SK-N-MC (cell line): ENCODE data around the gene MTSS2.

Experiments used
- EZH2 ChIP-seq: fragments of 200-600 bp; sonication (generic); IDR thresholded peaks from one replicate; pipeline ENCODE4 v1.6.1; 2017; ENCODE audit warnings: antibody characterized with exemption
- POLR2AphosphoS5 ChIP-seq: IDR thresholded peaks from 2 replicates; pipeline ENCODE4 v1.6.1; 2012; ENCODE audit warnings: mild to moderate bottlenecking, low read depth, low read length, borderline replicate concordance

DNA sequence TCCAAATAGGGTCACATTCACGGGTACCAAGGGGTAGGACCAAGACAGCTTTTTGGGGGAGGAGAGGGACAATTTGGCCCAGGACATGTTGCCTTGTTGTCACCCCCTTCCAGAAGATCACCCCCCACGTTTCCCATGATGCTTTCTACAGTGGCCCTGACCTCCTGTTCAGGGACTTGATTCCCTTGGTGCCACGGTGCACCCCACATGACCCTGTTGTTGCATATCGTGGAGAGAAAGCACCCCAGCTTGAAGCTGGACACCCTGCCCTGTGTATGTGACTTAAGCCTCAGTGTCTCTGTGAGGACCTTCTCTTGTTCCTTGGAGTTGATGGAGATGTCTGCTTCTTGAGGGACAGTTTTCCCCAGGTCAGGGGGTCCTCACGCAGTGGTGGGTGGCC is 26.9 kb downstream of the MTSS2 start:
- no peak for TF ChIP-seq POLR2AphosphoS5
- TF ChIP-seq EZH2, result no peak
